Measurements from ENCODE around the gene ZCWPW2.

Gene ZCWPW2

GRCh38 chr3:28348629-28349468, at the start of gene ZCWPW2, which contains the start of gene AZI2:
ZCWPW2 (plus strand) TSS chr3:28348721; CDS start chr3:28413069, 64,348 bp downstream.
AZI2 (minus strand) TSS chr3:28348824; CDS start chr3:28340617, 8,207 bp downstream.
- Histone ChIP-seq H3K36me3 (ENCODE audit: control insufficient read depth in 2 of 2, insufficient read depth in 1 of 2, low read length in 2 of 2) (no peaks in the 10 kb centered on the region), H3K4me1 (ENCODE audit: control insufficient read depth, insufficient read depth, low read length) (no peaks in the 10 kb centered on the region), H3K27ac (ENCODE audit: extremely low read depth, low read depth, low read length) (peak within 1 kb of the TSS; percentile 89), H3K9me3 (ENCODE audit: control insufficient read depth, insufficient read depth, low read depth, low read length) (no peaks in the 10 kb centered on the region), H3K4me3 (ENCODE audit: low read depth, low read length) (peak within 1 kb of the TSS; percentile 91)
- POLR2A ChIA-PET, result interaction anchor here (1.0 to 1.7 kb wide), 3 partner anchors 9 to 107 kb away, joined by 3 to 5 read pairs (median 5); partner anchors contain the start of gene CMC1
- CTCF ChIA-PET, result interaction anchor here (0.6 to 0.7 kb wide), 2 partner anchors 27 to 504 kb away, joined by 3 to 5 read pairs; no protein-coding TSS in a partner anchor
- TF ChIP-seq ZNF585B (tag by site-specific recombination; IDR thresholded peaks at IDR 0.05) (no peak), ZNF335 (tag by site-specific recombination; conservative IDR thresholded peaks at IDR 0.05) (peak; percentile 76), ZNF404 (tag by site-specific recombination; IDR thresholded peaks at IDR 0.05) (no peak), PRDM10 (tag by site-specific recombination; IDR thresholded peaks at IDR 0.05) (peak; percentile 6; the same call in 1 of the 2 replicates), ZNF48 (tag by site-specific recombination; IDR thresholded peaks at IDR 0.05) (no peak), ZNF830 (tag by site-specific recombination; IDR thresholded peaks at IDR 0.05; ENCODE audit: low read depth) (no peak), SP7 (tag by site-specific recombination; IDR thresholded peaks at IDR 0.05) (peak; percentile 37; the same call in 1 of the 2 replicates), ZNF169 (tag by site-specific recombination; IDR thresholded peaks at IDR 0.05) (no peak), ZNF433 (tag by site-specific recombination; IDR thresholded peaks at IDR 0.05; ENCODE audit: low read depth) (no peak), OVOL3 (tag by site-specific recombination; IDR thresholded peaks at IDR 0.05) (no peak), ZBTB10 (tag by site-specific recombination; IDR thresholded peaks at IDR 0.05) (0 out of 2 replicates have a peak, but pooled peaks have one; percentile 38), ZNF140 (tag by site-specific recombination; IDR thresholded peaks at IDR 0.05) (no peak), ZNF280C (tag by site-specific recombination; IDR thresholded peaks at IDR 0.05) (no peak), KLF10 (tag by site-specific recombination; IDR thresholded peaks at IDR 0.05) (no peak), ZNF239 (tag by site-specific recombination; IDR thresholded peaks at IDR 0.05) (no peak), ZNF792 (tag by site-specific recombination; IDR thresholded peaks at IDR 0.05) (no peak), ZNF18 (tag by site-specific recombination; IDR thresholded peaks at IDR 0.05) (no peak), ZSCAN16 (tag by site-specific recombination; IDR thresholded peaks at IDR 0.05) (no peak), INSM2 (tag by site-specific recombination; IDR thresholded peaks at IDR 0.05) (no peak; the same call in 1 of the 2 replicates), ZNF704 (tag by site-specific recombination; IDR thresholded peaks at IDR 0.05) (no peak), GLI4 (tag by site-specific recombination; IDR thresholded peaks at IDR 0.05) (no peak), ZNF596 (tag by site-specific recombination; IDR thresholded peaks at IDR 0.05) (no peak), ZNF2 (tag by site-specific recombination; IDR thresholded peaks at IDR 0.05) (peak; percentile 65)

Measured in HEK293 (cell line).